HEK293 (cell line): ENCODE data around the gene OBSL1.

Source experiments
- MYNN ChIP-seq: fragments of 450-650 bp; formaldehyde crosslinking; IDR thresholded peaks from 2 replicates; pipeline ENCODE4 v1.5.1; 2016; ENCODE audit warnings: missing biosample characterization, missing genetic modification characterization, borderline replicate concordance
- REPIN1 ChIP-seq: fragments of 450-650 bp; formaldehyde crosslinking; IDR thresholded peaks from 2 replicates; pipeline ENCODE4 v1.5.1; 2017; ENCODE audit warnings: missing biosample characterization, missing genetic modification characterization, low read depth
- WT1 ChIP-seq: fragments of 450-650 bp; formaldehyde crosslinking; IDR thresholded peaks from 2 replicates; pipeline ENCODE4 v1.5.1; 2016; ENCODE audit warnings: missing biosample characterization, missing genetic modification characterization
- ZNF133 ChIP-seq: fragments of 450-650 bp; formaldehyde crosslinking; IDR thresholded peaks from 2 replicates; pipeline ENCODE4 v1.5.1; 2016; ENCODE audit warnings: missing biosample characterization, missing genetic modification characterization
- ZNF292 ChIP-seq: fragments of 450-650 bp; formaldehyde crosslinking; IDR thresholded peaks from 2 replicates; pipeline ENCODE4 v1.5.1; 2016; ENCODE audit warnings: low read depth, missing biosample characterization, missing genetic modification characterization, borderline replicate concordance
- ZNF341 ChIP-seq: fragments of 450-650 bp; formaldehyde crosslinking; IDR thresholded peaks from 2 replicates; pipeline ENCODE4; 2016; ENCODE audit warnings: low read depth, missing biosample characterization, missing genetic modification characterization
- ZNF510 ChIP-seq: fragments of 450-650 bp; formaldehyde crosslinking; IDR thresholded peaks from 2 replicates; pipeline ENCODE4 v1.5.1; 2018; ENCODE audit warnings: mild to moderate bottlenecking, missing genetic modification characterization, missing biosample characterization; ENCODE audit not compliant: insufficient replicate concordance
- ZNF548 ChIP-seq: fragments of 450-650 bp; formaldehyde crosslinking; IDR thresholded peaks from 2 replicates; pipeline ENCODE4 v1.5.1; 2016; ENCODE audit warnings: missing biosample characterization, missing genetic modification characterization
- ZNF571 ChIP-seq: fragments of 450-650 bp; formaldehyde crosslinking; IDR thresholded peaks from 2 replicates; pipeline ENCODE4 v1.5.0; 2017; ENCODE audit warnings: missing biosample characterization, missing genetic modification characterization
- ZNF596 ChIP-seq: fragments of 450-650 bp; IDR thresholded peaks from 2 replicates; pipeline ENCODE4 v1.5.0; 2018; ENCODE audit warnings: missing biosample characterization, mild to moderate bottlenecking, missing genetic modification characterization, moderate library complexity
- ZNF600 ChIP-seq: fragments of 450-650 bp; formaldehyde crosslinking; IDR thresholded peaks from 2 replicates; pipeline ENCODE4 v1.5.1; 2016; ENCODE audit warnings: missing biosample characterization, missing genetic modification characterization
- ZNF776 ChIP-seq: fragments of 450-650 bp; formaldehyde crosslinking; IDR thresholded peaks from 2 replicates; pipeline ENCODE4 v1.5.0; 2017; ENCODE audit warnings: missing biosample characterization, missing genetic modification characterization, borderline replicate concordance
- ZNF777 ChIP-seq: fragments of 450-650 bp; formaldehyde crosslinking; IDR thresholded peaks from 2 replicates; pipeline ENCODE4 v1.5.1; 2017; ENCODE audit warnings: missing biosample characterization, missing genetic modification characterization, borderline replicate concordance
- ZNF785 ChIP-seq: fragments of 450-650 bp; formaldehyde crosslinking; IDR thresholded peaks from 2 replicates; pipeline ENCODE4 v1.5.1; 2016; ENCODE audit warnings: missing biosample characterization, missing genetic modification characterization
- ZNF830 ChIP-seq: fragments of 450-650 bp; IDR thresholded peaks from 2 replicates; pipeline ENCODE4 v1.5.0; 2018; ENCODE audit warnings: missing biosample characterization, missing genetic modification characterization, low read depth, mild to moderate bottlenecking, moderate library complexity
- TF ChIP-seq, protein P1 (sequence below): fragments of 450-650 bp; formaldehyde crosslinking; IDR thresholded peaks from 2 replicates; pipeline ENCODE4 v1.5.1; 2016; ENCODE audit warnings: missing biosample characterization, missing genetic modification characterization, borderline replicate concordance
- TF ChIP-seq, protein P2 (sequence below): fragments of 450-650 bp; formaldehyde crosslinking; IDR thresholded peaks from 2 replicates; pipeline ENCODE4; 2016; ENCODE audit warnings: missing biosample characterization, missing genetic modification characterization
- TF ChIP-seq, protein P3 (sequence below): fragments of 450-650 bp; formaldehyde crosslinking; IDR thresholded peaks from 2 replicates; pipeline ENCODE4 v1.5.1; 2017; ENCODE audit warnings: missing biosample characterization, mild to moderate bottlenecking, missing genetic modification characterization, moderate library complexity
- TF ChIP-seq, protein P4 (sequence below): fragments of 450-650 bp; IDR thresholded peaks from 2 replicates; pipeline ENCODE4 v1.5.1; 2018; ENCODE audit warnings: missing biosample characterization, mild to moderate bottlenecking, missing genetic modification characterization
- TF ChIP-seq, protein P5 (sequence below): fragments of 450-650 bp; formaldehyde crosslinking; IDR thresholded peaks from 2 replicates; pipeline ENCODE4 v1.5.1; 2016; ENCODE audit warnings: missing biosample characterization, missing genetic modification characterization, borderline replicate concordance
- TF ChIP-seq, protein P6 (sequence below): fragments of 450-650 bp; formaldehyde crosslinking; IDR thresholded peaks from 2 replicates; pipeline ENCODE4 v1.5.1; 2016; ENCODE audit warnings: missing biosample characterization, missing genetic modification characterization
- TF ChIP-seq, protein P7 (sequence below): fragments of 450-650 bp; formaldehyde crosslinking; IDR thresholded peaks from 2 replicates; pipeline ENCODE4 v1.5.1; 2016; ENCODE audit warnings: missing biosample characterization, missing genetic modification characterization
- TF ChIP-seq, protein P8 (sequence below): fragments of 450-650 bp; formaldehyde crosslinking; IDR thresholded peaks from 2 replicates; pipeline ENCODE4 v1.5.1; 2016; ENCODE audit warnings: missing biosample characterization, missing genetic modification characterization, low read depth

Gene OBSL1

DNA sequence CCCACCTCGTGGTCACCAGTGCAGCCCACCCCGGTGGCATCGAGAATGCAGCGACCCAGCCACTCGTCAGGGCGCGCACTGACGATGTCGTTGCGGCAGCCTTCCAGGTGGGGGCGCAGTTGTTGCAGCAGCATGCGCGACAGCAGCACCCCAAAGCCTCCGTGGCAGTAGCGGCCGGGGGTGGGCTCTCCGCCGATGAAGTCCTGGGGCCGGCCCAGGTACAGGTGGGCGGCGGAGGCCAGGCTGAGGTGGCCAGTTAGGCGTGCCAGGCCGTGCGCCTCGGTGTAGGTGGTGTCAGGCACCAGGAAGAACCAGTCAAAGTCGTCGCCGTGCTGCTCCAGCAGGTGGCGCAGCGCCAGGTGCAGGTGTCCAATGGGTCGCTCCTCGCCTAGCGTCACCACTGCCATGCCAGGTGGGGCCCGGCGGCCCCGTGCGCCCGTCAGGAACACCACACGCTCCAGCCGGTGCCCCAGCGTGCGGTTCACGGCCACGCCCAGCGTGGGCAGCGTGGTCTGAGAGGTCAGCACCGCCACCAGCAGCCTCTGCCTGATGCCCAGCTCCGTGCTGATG is 29.6 kb downstream of the OBSL1 start (continued):
- TF ChIP-seq, protein P1, sequence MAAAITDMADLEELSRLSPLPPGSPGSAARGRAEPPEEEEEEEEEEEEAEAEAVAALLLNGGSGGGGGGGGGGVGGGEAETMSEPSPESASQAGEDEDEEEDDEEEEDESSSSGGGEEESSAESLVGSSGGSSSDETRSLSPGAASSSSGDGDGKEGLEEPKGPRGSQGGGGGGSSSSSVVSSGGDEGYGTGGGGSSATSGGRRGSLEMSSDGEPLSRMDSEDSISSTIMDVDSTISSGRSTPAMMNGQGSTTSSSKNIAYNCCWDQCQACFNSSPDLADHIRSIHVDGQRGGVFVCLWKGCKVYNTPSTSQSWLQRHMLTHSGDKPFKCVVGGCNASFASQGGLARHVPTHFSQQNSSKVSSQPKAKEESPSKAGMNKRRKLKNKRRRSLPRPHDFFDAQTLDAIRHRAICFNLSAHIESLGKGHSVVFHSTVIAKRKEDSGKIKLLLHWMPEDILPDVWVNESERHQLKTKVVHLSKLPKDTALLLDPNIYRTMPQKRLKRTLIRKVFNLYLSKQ (tag by site-specific recombination) = no peak
- TF ChIP-seq, protein P2, sequence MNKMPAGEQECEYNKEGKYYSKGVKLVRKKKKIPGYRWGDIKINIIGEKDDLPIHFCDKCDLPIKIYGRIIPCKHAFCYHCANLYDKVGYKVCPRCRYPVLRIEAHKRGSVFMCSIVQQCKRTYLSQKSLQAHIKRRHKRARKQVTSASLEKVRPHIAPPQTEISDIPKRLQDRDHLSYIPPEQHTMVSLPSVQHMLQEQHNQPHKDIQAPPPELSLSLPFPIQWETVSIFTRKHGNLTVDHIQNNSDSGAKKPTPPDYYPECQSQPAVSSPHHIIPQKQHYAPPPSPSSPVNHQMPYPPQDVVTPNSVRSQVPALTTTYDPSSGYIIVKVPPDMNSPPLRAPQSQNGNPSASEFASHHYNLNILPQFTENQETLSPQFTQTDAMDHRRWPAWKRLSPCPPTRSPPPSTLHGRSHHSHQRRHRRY = no peak
- TF ChIP-seq ZNF292 (tag by site-specific recombination) (no peak), ZNF596 (no peak), ZNF600 (tag by site-specific recombination) (peak; percentile 55), ZNF510 (tag by site-specific recombination) (no peak), MYNN (tag by site-specific recombination) (no peak), ZNF785 (tag by site-specific recombination) (no peak), ZNF548 (no peak), REPIN1 (tag by site-specific recombination) (no peak), ZNF341 (no peak), ZNF133 (tag by site-specific recombination) (no peak), ZNF776 (no peak), ZNF571 (tag by site-specific recombination) (no peak), ZNF830 (tag by site-specific recombination) (no peak), WT1 (tag by site-specific recombination) (no peak), ZNF777 (tag by site-specific recombination) (no peak)
- TF ChIP-seq, protein P3, sequence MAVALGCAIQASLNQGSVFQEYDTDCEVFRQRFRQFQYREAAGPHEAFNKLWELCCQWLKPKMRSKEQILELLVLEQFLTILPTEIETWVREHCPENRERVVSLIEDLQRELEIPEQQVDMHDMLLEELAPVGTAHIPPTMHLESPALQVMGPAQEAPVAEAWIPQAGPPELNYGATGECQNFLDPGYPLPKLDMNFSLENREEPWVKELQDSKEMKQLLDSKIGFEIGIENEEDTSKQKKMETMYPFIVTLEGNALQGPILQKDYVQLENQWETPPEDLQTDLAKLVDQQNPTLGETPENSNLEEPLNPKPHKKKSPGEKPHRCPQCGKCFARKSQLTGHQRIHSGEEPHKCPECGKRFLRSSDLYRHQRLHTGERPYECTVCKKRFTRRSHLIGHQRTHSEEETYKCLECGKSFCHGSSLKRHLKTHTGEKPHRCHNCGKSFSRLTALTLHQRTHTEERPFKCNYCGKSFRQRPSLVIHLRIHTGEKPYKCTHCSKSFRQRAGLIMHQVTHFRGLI (tag by site-specific recombination) = no peak
- TF ChIP-seq, protein P4, sequence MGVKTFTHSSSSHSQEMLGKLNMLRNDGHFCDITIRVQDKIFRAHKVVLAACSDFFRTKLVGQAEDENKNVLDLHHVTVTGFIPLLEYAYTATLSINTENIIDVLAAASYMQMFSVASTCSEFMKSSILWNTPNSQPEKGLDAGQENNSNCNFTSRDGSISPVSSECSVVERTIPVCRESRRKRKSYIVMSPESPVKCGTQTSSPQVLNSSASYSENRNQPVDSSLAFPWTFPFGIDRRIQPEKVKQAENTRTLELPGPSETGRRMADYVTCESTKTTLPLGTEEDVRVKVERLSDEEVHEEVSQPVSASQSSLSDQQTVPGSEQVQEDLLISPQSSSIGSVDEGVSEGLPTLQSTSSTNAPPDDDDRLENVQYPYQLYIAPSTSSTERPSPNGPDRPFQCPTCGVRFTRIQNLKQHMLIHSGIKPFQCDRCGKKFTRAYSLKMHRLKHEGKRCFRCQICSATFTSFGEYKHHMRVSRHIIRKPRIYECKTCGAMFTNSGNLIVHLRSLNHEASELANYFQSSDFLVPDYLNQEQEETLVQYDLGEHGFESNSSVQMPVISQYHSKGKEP (tag by site-specific recombination) = no peak
- TF ChIP-seq, protein P5, sequence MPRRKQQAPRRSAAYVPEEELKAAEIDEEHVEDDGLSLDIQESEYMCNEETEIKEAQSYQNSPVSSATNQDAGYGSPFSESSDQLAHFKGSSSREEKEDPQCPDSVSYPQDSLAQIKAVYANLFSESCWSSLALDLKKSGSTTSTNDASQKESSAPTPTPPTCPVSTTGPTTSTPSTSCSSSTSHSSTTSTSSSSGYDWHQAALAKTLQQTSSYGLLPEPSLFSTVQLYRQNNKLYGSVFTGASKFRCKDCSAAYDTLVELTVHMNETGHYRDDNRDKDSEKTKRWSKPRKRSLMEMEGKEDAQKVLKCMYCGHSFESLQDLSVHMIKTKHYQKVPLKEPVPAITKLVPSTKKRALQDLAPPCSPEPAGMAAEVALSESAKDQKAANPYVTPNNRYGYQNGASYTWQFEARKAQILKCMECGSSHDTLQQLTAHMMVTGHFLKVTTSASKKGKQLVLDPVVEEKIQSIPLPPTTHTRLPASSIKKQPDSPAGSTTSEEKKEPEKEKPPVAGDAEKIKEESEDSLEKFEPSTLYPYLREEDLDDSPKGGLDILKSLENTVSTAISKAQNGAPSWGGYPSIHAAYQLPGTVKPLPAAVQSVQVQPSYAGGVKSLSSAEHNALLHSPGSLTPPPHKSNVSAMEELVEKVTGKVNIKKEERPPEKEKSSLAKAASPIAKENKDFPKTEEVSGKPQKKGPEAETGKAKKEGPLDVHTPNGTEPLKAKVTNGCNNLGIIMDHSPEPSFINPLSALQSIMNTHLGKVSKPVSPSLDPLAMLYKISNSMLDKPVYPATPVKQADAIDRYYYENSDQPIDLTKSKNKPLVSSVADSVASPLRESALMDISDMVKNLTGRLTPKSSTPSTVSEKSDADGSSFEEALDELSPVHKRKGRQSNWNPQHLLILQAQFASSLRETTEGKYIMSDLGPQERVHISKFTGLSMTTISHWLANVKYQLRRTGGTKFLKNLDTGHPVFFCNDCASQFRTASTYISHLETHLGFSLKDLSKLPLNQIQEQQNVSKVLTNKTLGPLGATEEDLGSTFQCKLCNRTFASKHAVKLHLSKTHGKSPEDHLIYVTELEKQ = no peak
- TF ChIP-seq, protein P6, sequence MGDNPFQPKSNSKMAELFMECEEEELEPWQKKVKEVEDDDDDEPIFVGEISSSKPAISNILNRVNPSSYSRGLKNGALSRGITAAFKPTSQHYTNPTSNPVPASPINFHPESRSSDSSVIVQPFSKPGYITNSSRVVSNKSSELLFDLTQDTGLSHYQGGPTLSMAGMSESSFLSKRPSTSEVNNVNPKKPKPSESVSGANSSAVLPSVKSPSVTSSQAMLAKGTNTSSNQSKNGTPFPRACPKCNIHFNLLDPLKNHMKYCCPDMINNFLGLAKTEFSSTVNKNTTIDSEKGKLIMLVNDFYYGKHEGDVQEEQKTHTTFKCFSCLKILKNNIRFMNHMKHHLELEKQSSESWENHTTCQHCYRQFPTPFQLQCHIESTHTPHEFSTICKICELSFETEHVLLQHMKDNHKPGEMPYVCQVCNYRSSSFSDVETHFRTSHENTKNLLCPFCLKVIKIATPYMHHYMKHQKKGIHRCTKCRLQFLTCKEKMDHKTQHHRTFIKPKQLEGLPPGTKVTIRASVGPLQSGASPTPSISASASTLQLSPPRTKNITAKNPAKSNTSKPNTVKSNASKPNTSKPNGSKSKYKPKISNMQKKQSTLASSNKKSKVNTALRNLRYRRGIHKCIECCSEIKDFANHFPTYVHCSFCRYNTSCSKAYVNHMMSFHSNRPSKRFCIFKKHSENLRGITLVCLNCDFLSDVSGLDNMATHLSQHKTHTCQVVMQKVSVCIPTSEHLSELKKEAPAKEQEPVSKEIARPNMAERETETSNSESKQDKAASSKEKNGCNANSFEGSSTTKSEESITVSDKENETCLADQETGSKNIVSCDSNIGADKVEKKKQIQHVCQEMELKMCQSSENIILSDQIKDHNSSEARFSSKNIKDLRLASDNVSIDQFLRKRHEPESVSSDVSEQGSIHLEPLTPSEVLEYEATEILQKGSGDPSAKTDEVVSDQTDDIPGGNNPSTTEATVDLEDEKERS (tag by site-specific recombination) = no peak
- TF ChIP-seq, protein P7, sequence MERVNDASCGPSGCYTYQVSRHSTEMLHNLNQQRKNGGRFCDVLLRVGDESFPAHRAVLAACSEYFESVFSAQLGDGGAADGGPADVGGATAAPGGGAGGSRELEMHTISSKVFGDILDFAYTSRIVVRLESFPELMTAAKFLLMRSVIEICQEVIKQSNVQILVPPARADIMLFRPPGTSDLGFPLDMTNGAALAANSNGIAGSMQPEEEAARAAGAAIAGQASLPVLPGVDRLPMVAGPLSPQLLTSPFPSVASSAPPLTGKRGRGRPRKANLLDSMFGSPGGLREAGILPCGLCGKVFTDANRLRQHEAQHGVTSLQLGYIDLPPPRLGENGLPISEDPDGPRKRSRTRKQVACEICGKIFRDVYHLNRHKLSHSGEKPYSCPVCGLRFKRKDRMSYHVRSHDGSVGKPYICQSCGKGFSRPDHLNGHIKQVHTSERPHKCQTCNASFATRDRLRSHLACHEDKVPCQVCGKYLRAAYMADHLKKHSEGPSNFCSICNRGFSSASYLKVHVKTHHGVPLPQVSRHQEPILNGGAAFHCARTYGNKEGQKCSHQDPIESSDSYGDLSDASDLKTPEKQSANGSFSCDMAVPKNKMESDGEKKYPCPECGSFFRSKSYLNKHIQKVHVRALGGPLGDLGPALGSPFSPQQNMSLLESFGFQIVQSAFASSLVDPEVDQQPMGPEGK = peak; percentile 69
- TF ChIP-seq, protein P8, sequence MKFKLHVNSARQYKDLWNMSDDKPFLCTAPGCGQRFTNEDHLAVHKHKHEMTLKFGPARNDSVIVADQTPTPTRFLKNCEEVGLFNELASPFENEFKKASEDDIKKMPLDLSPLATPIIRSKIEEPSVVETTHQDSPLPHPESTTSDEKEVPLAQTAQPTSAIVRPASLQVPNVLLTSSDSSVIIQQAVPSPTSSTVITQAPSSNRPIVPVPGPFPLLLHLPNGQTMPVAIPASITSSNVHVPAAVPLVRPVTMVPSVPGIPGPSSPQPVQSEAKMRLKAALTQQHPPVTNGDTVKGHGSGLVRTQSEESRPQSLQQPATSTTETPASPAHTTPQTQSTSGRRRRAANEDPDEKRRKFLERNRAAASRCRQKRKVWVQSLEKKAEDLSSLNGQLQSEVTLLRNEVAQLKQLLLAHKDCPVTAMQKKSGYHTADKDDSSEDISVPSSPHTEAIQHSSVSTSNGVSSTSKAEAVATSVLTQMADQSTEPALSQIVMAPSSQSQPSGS (tag by site-specific recombination) = no peak
